Peyer's patch (tissue), 4 donors: ENCODE data around the gene FOXP4.

Experiments
- POLR2A ChIP-seq, 2 donors: fragments of 450-650 bp; IDR thresholded peaks; one replicate each; pipeline ENCODE4 v1.5.1; 2017; ENCODE audit warnings: antibody characterized with exemption in 2 of 2, mild to moderate bottlenecking in 2 of 2, moderate library complexity in 2 of 2
- TF ChIP-seq, protein P1 (sequence below), 6 experiments: fragments of 450-650 bp in 4 of 6; fragments of 200-600 bp in 2 of 6; sonication (generic) in 1 of 6; IDR thresholded peaks; one replicate each; pipeline ENCODE4 v1.5.1; 2017 to 2019; ENCODE audit warnings: antibody characterized with exemption in 6 of 6, mild to moderate bottlenecking in 3 of 6, moderate library complexity in 1 of 6

DNA sequence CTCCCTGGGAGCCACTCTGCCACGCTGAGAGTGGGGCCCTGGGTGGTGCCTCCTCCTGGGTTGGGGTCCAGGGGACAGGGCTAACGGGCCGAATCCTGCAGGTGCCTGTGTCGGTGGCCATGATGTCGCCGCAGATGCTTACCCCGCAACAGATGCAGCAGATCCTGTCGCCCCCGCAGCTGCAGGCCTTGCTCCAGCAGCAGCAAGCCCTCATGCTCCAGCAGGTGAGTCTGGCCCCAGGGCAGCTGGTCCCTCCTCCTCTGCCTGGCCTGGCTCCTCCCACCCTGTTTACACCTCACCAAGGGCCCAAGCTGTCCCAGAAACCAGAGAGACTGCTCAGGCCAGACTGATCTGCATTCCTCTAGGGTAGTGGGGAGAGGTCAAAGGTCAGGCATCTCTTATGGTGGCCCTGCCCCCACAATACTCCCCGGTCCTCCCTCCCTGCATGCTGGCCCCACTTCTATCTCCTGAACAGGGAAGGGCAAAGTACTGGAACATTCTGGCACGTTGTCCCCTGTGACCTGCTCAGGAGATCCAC, 38.6 kb downstream of the FOXP4 start:
- TF ChIP-seq, protein P1, sequence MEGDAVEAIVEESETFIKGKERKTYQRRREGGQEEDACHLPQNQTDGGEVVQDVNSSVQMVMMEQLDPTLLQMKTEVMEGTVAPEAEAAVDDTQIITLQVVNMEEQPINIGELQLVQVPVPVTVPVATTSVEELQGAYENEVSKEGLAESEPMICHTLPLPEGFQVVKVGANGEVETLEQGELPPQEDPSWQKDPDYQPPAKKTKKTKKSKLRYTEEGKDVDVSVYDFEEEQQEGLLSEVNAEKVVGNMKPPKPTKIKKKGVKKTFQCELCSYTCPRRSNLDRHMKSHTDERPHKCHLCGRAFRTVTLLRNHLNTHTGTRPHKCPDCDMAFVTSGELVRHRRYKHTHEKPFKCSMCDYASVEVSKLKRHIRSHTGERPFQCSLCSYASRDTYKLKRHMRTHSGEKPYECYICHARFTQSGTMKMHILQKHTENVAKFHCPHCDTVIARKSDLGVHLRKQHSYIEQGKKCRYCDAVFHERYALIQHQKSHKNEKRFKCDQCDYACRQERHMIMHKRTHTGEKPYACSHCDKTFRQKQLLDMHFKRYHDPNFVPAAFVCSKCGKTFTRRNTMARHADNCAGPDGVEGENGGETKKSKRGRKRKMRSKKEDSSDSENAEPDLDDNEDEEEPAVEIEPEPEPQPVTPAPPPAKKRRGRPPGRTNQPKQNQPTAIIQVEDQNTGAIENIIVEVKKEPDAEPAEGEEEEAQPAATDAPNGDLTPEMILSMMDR (IDR thresholded peaks at IDR 0.05), result no peak
- no peak for TF ChIP-seq POLR2A (IDR thresholded peaks at IDR 0.05)
